Mucosa of rectum (tissue), 2 donors: ENCODE measurements around the gene SLC37A3.
"Not testable (repeated sequence)": the region's sequence is repeated elsewhere in the genome, so short reads cannot be mapped to it uniquely, and the experiment has no call there.

Source experiments
- H3K27ac ChIP-seq, 2 donors: one replicate each; pipeline ENCODE4 v1.7.0; 2013; ENCODE audit warnings: inconsistent platforms in 2 of 2, low read depth in 2 of 2, low read length in 2 of 2
- H3K27me3 ChIP-seq, 2 donors: one replicate each; pipeline ENCODE4 v1.7.0; 2013; ENCODE audit warnings: low read length in 2 of 2; ENCODE audit not compliant: control insufficient read depth in 2 of 2, insufficient read depth in 2 of 2
- H3K36me3 ChIP-seq, 2 donors: one replicate each; pipeline ENCODE4 v1.7.0; 2013; ENCODE audit warnings: low read length in 2 of 2; ENCODE audit not compliant: control insufficient read depth in 2 of 2, insufficient read depth in 2 of 2
- H3K4me1 ChIP-seq, 2 donors: one replicate each; pipeline ENCODE4 v1.7.0; 2013; ENCODE audit warnings: low read length in 2 of 2, mild to moderate bottlenecking in 1 of 2; ENCODE audit not compliant: control insufficient read depth in 2 of 2, insufficient read depth in 2 of 2
- H3K4me3 ChIP-seq, 2 donors: one replicate each; pipeline ENCODE4 v1.7.0; 2013; ENCODE audit warnings: low read length in 2 of 2
- H3K9ac ChIP-seq, 2 donors: one replicate each; pipeline ENCODE4 v1.7.0; 2013; ENCODE audit warnings: low read length in 2 of 2, low read depth in 1 of 2, mild to moderate bottlenecking in 1 of 2
- H3K9me3 ChIP-seq, 2 donors: one replicate each; pipeline ENCODE4 v1.7.0; 2013; ENCODE audit warnings: low read length in 2 of 2; ENCODE audit not compliant: control insufficient read depth in 2 of 2
- donor health status: healthy.
- donor health status: Normal muscosa, but diverticular disease.

The SLC37A3 gene

GRCh38 chr7:140358024-140358411 is 40.3 kb downstream of the SLC37A3 start:
- H3K27me3 ChIP-seq = no peaks in the 10 kb centered on the region
- peaks cover 14 to 17% of the 10 kb centered on the region in 2 donors for H3K36me3 ChIP-seq
- no peaks in the 10 kb centered on the region for H3K9me3 ChIP-seq
- no peak overlapping the region for H3K9ac ChIP-seq
- H3K4me3 ChIP-seq = no peak overlapping the region
- H3K4me1 ChIP-seq = no peaks in the 10 kb centered on the region
- H3K27ac ChIP-seq = no peak overlapping the region

GRCh38 chr7:140350056-140350455 is 48.3 kb downstream of the SLC37A3 start:
- H3K9ac ChIP-seq = no peak overlapping the region
- H3K36me3 ChIP-seq = peaks cover 26 to 46% of the 10 kb centered on the region in 2 donors

DNA sequence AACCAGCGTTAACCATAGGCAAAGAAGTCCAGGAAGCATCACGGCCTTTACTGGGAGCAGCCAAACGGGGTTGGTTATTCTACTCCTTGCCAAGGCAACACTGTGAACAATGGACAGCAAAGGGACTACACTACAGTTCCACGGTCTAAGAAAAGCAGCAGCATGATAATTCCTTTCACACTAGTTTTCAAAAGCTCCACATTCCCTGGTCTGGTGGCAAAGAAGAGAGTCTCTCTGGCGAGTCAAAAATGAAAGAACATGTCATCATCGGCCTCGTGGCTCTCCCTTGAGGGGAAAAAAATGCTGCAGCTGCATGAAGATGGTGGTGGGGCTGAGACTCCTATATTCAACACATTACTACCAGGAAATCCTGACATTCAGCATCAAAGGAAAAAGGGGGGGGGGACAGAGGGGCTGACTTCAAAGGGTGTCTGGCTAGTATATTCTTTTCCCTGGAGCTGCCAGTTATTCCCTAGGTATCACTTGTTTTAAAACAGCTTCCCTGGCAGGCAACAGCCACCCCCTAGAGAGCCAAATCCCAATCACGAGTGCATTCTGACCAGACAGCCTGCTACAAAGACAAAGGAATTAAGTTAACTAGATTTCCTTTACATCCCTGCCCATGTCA is 49.1 kb downstream of the SLC37A3 start:
- Histone ChIP-seq H3K4me3 (no peak overlapping the region), H3K27ac (no peak overlapping the region), H3K4me1 (peaks cover 0 to 21% of the 10 kb centered on the region in 2 donors), H3K9me3 (no peaks in the 10 kb centered on the region), H3K9ac (no peak overlapping the region), H3K36me3 (peaks cover 26 to 40% of the 10 kb centered on the region in 2 donors), H3K27me3 (no peaks in the 10 kb centered on the region)

More at GRCh38 chr7:140350056-140350455, 48.3 kb downstream of the SLC37A3 start:
- Histone ChIP-seq H3K4me1 (peaks cover 0 to 16% of the 10 kb centered on the region in 2 donors), H3K27me3 (no peaks in the 10 kb centered on the region), H3K4me3 (no peak overlapping the region), H3K9me3 (no peaks in the 10 kb centered on the region), H3K27ac (no peak overlapping the region)

- Histone ChIP-seq H3K9me3 (no peaks in the 10 kb centered on the region), H3K36me3 (peaks cover 28 to 35% of the 10 kb centered on the region in 2 donors), H3K9ac (no peak overlapping the region), H3K4me1 (peaks cover 0 to 21% of the 10 kb centered on the region in 2 donors), H3K4me3 (no peak overlapping the region), H3K27me3 (no peaks in the 10 kb centered on the region), H3K27ac (no peak overlapping the region)
Observed at GRCh38 chr7:140348161-140348849, 50.0 kb downstream of the SLC37A3 start.

DNA sequence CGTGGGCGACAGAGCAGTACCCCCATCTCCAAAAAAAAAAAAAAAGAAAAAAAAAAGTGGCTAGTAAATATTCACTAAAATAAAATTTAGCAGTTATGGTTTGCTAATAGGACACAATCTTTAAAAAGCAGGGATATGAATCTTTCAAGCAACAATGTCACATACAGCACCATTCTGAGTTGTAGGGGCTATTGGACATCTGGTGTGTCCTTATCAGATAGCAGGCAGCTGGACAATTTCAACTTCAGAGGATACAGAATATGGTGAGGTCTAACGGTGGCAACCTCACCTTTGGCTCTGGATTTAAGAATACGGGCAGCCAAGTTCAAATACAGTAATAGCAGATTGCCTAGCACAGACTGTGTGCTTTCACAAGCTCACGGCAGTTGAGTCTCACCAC is 51.1 kb downstream of the SLC37A3 start:
- Histone ChIP-seq H3K36me3 (peaks cover 34 to 37% of the 10 kb centered on the region in 2 donors), H3K9ac (no peak overlapping the region)

GRCh38 chr7:140345426-140345825 is 52.9 kb downstream of the SLC37A3 start:
- no peak overlapping the region for H3K9ac ChIP-seq

More for the DNA sequence above, 51.1 kb downstream of the SLC37A3 start:
- Histone ChIP-seq H3K27ac (no peak overlapping the region), H3K9me3 (no peaks in the 10 kb centered on the region), H3K27me3 (no peaks in the 10 kb centered on the region), H3K4me1 (peaks cover 0 to 21% of the 10 kb centered on the region in 2 donors), H3K4me3 (no peak overlapping the region)

GRCh38 chr7:140342727-140343514 is 55.4 kb downstream of the SLC37A3 start:
- Histone ChIP-seq H3K4me1 (peaks cover 0 to 16% of the 10 kb centered on the region in 2 donors), H3K27ac (no peak overlapping the region), H3K27me3 (no peaks in the 10 kb centered on the region), H3K9me3 (no peaks in the 10 kb centered on the region), H3K9ac (no peak overlapping the region), H3K4me3 (no peak overlapping the region), H3K36me3 (peaks cover 7 to 18% of the 10 kb centered on the region in 2 donors)

More at GRCh38 chr7:140345426-140345825, 52.9 kb downstream of the SLC37A3 start:
- H3K36me3 ChIP-seq = peaks cover 22 to 23% of the 10 kb centered on the region in 2 donors
- H3K27ac ChIP-seq = peak overlapping the region in 1 of 2 donors; percentile 12
- no peak overlapping the region for H3K4me3 ChIP-seq
- peaks cover 0 to 21% of the 10 kb centered on the region in 2 donors for H3K4me1 ChIP-seq
- H3K9me3 ChIP-seq = no peaks in the 10 kb centered on the region
- no peaks in the 10 kb centered on the region for H3K27me3 ChIP-seq

GRCh38 chr7:140338959-140339358 is 59.4 kb downstream of the SLC37A3 start:
- H3K27me3 ChIP-seq, H3K4me1 ChIP-seq, H3K4me3 ChIP-seq, H3K9me3 ChIP-seq, H3K27ac ChIP-seq, H3K9ac ChIP-seq: not testable (repeated sequence)
- peaks cover 24 to 34% of the 10 kb centered on the region in 2 donors for H3K36me3 ChIP-seq

DNA sequence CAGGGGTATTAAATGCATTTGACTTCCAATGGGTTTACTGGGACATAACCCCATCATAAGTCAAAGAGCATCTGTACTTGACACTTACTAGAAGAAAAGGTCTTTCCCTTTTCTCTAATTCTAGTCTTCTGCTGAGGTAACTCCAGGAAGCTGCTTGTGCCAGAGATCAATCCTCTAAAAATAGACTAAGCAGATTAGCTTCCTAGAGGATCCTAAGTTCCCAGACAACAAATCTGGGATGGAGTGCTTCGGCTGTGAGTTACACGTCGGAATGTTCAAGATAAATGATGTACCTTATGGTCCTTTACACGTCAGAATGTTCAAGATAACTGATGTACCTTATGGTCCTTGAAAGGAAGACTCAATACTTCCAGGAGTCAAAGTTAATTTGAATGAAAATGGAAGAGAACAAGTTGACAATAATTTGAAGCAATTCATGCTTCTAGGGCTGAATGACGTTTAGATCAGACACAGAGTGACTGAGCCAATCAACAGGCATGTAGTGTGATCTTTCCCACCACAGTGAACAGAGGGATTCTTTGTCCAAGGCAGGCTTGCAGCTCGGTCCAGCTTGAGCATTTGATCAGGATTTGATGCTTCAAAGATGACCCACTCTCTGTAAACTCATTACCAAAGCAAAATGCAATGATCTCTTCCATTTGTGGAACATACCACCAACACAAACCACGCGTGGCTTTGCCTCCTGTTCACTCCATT is 63.8 kb downstream of the SLC37A3 start:
- Histone ChIP-seq H3K36me3 (peaks cover 16 to 18% of the 10 kb centered on the region in 2 donors), H3K9ac (no peak overlapping the region), H3K4me3 (no peak overlapping the region)

More for the DNA sequence above, 63.8 kb downstream of the SLC37A3 start:
- Histone ChIP-seq H3K9me3 (no peaks in the 10 kb centered on the region), H3K4me1 (peaks cover 5 to 14% of the 10 kb centered on the region in 2 donors), H3K27me3 (no peaks in the 10 kb centered on the region), H3K27ac (no peak overlapping the region)
